ENCODE results near the gene HSPA1L. TPM values are rescaled to one million over a fixed set of nuclear protein-coding genes. Genes with fewer than 3 reads are reported as not detected.

Gene HSPA1L
- total and polyA plus RNA-seq, 10 of the 15 experiments (the other 5 are each of a cell fraction or from before 2014, with no cell fraction given), result 0.69 to 2.5 (median 1.5) TPM

GRCh38 chr6:31797588-31797987 is 17.5 kb downstream of the HSPA1L start (continued):
- TF ChIP-seq IRF5 (IDR thresholded peaks at IDR 0.05; ENCODE audit: borderline replicate concordance) (no peak), NFYA (IDR thresholded peaks at IDR 0.05; ENCODE audit: borderline replicate concordance, low read depth, low read length) (no peak), ATF2 (IDR thresholded peaks at IDR 0.05; ENCODE audit: low read length) (no peak), RELB (IDR thresholded peaks at IDR 0.05; ENCODE audit: low read depth) (no peak)

GRCh38 chr6:31796993-31797385 is 18.1 kb downstream of the HSPA1L start:
- BruUV-seq (replicated peaks), result no TSS peak
- H3K27me3 ChIP-seq (replicated peaks in 1 of 2; ENCODE audit: control insufficient read depth in 2 of 2, insufficient read depth in 2 of 2, low read length in 1 of 2), result no peaks in the 10 kb centered on the region
- SMC1A ChIA-PET (ENCODE audit: uncharacterized antibody, unreplicated experiment), result interaction anchor here (1.0 to 2.2 kb wide), 4 partner anchors 10 to 27 kb away, joined by 4 to 10 read pairs (median 4); partner anchors contain the start of gene LSM2
- peaks cover 21% of the 10 kb centered on the region for H3K79me2 ChIP-seq (ENCODE audit: control insufficient read depth, insufficient read depth, low read length)
- RAD21 ChIA-PET (ENCODE audit: unreplicated experiment), result interaction anchor here (1.0 to 2.6 kb wide), 6 partner anchors 10 to 198 kb away, joined by 3 to 19 read pairs (median 7); partner anchors contain the start of genes HSPA1A, HSPA1L and LSM2
- H3K4me3 ChIP-seq, result no peak overlapping the region
- intact Hi-C loops (cut with micrococcal nuclease; ENCODE audit: unreplicated experiment) (loop anchor here (2.0 to 5.0 kb wide), 2 partner anchors 16 to 35 kb away; no protein-coding TSS in a partner anchor), in situ Hi-C loops (cut with MboI) (no loop called here)
- 100% methylated on average over 2 of the region's 2 CpGs for WGBS (ENCODE audit: insufficient coverage, insufficient replicate concordance, low lambda C conversion rate, missing lambda C conversion rate)
- no peak overlapping the region for H3K9ac ChIP-seq (ENCODE audit: control insufficient read depth, insufficient read depth, low read length)
- H2AFZ ChIP-seq (ENCODE audit: control insufficient read depth, low read depth, low read length), result no peak overlapping the region
- no peaks in the 10 kb centered on the region for H4K20me1 ChIP-seq (ENCODE audit: control insufficient read depth, insufficient read depth)
- no peaks in the 10 kb centered on the region for H3K9me3 ChIP-seq (replicated peaks; ENCODE audit: control insufficient read depth, insufficient read depth, low read length)
- FAIRE-seq (no peak), ATAC-seq (no peak), DNase-seq (ENCODE audit: low read depth, low spot score) (no peak)
- no peak overlapping the region for H3K4me2 ChIP-seq (ENCODE audit: control insufficient read depth, insufficient read depth)
- TF ChIP-seq ZSCAN29 (IDR thresholded peaks at IDR 0.05) (no peak), CREM (IDR thresholded peaks at IDR 0.05; ENCODE audit: low read depth) (no peak), LARP7 (IDR thresholded peaks at IDR 0.05) (no peak), IRF5 (IDR thresholded peaks at IDR 0.05; ENCODE audit: borderline replicate concordance) (no peak), SP1 (IDR thresholded peaks at IDR 0.05; ENCODE audit: low read depth, low read length) (no peak), IKZF2 (IDR thresholded peaks at IDR 0.05) (no peak), SUPT20H (IDR thresholded peaks at IDR 0.05; ENCODE audit: borderline replicate concordance, control insufficient read depth, low read depth, low read length) (no peak), RCOR1 (conservative IDR thresholded peaks at IDR 0.05; ENCODE audit: low read depth, low read length) (no peak), RFX5 (IDR thresholded peaks at IDR 0.05; ENCODE audit: low read depth, low read length) (no peak), IRF4 (IDR thresholded peaks at IDR 0.05; ENCODE audit: low read depth, low read length) (no peak)
- H3K4me1 ChIP-seq (ENCODE audit: control insufficient read depth, insufficient read depth, low read length), result peaks cover 4% of the 10 kb centered on the region; the same call in 1 of the 2 replicates
- CTCF ChIA-PET, result interaction anchor here (0.6 to 3.7 kb wide), 11 partner anchors 8 to 114 kb away, joined by 3 to 26 read pairs (median 5); partner anchors contain the start of genes DDAH2, HSPA1B, LSM2 and NEU1
- POLR2A ChIA-PET, result interaction anchor here (1.7 to 2.7 kb wide), 4 partner anchors 9 to 59 kb away, joined by 6 to 32 read pairs (median 12); partner anchors contain the start of genes LSM2 and MSH5
- no peak overlapping the region for H3K27ac ChIP-seq (ENCODE audit: control insufficient read depth, insufficient read depth)
- H3K36me3 ChIP-seq (ENCODE audit: control insufficient read depth in 2 of 2, insufficient read depth in 2 of 2, low read length in 1 of 2), result peaks cover 3 to 5% of the 10 kb centered on the region in 2 experiments; a peak in 3 of 4 replicates

All from GM12878 (cell line).